Panc1 (cell line): ENCODE data around the gene CLSTN2. TPM values are rescaled to one million over a fixed set of nuclear protein-coding genes. Genes with fewer than 3 reads are reported as not detected.

Source experiments
- ATAC-seq: fragments of 200-7000 bp; cut with Tn5 transposase; 2 replicates; pipeline ENCODE4 v1.9.1; 2020; ENCODE audit warnings: mild to moderate bottlenecking, moderate library complexity
- BruUV-seq: library from RNA; stranded (reverse); fragments of 400-500 nt; replicated peaks from 2 replicates; lab custom pipeline; 2021; lab: Mats Ljungman, UMichigan
- CTCF ChIA-PET: fragments of 300-600 bp; sonication (Branson Sonifier 250); formaldehyde crosslinking; loops from one replicate; lab custom pipeline; 2022; ENCODE audit warnings: antibody characterized with exemption; lab: Charles Lee
- POLR2A ChIA-PET: fragments of 300-600 bp; sonication (Branson Sonifier 250); formaldehyde crosslinking; loops from one replicate; lab custom pipeline; 2022; ENCODE audit warnings: antibody characterized with exemption; lab: Charles Lee
- DNase-seq: peaks from one replicate; pipeline ENCODE4 v3.0.0-alpha.2; 2010; ENCODE audit warnings: low read depth, low spot score
- H3K27ac ChIP-seq: 2 replicates; pipeline ENCODE4 v1.5.1; 2011; ENCODE audit warnings: mild to moderate bottlenecking, low read length, inconsistent platforms
- H3K27me3 ChIP-seq: fragments of 200-500 bp; sonication (Bioruptor generic); 2 replicates; pipeline ENCODE4 v1.6.0; 2014; ENCODE audit warnings: low read length, inconsistent platforms; ENCODE audit not compliant: control insufficient read depth, insufficient read depth
- H3K36me3 ChIP-seq: fragments of 200-500 bp; sonication (Bioruptor generic); 2 replicates; pipeline ENCODE4 v1.5.1; 2014; ENCODE audit warnings: inconsistent platforms, mild to moderate bottlenecking, low read length, moderate library complexity; ENCODE audit not compliant: control insufficient read depth, insufficient read depth
- H3K4me1 ChIP-seq: 2 replicates; pipeline ENCODE4 v1.5.1; 2011; ENCODE audit warnings: inconsistent platforms, mild to moderate bottlenecking, low read length, moderate library complexity; ENCODE audit not compliant: control insufficient read depth, insufficient read depth
- H3K4me3 ChIP-seq, 2 experiments: 2 replicates each; pipeline ENCODE4 v1.5.1; 2011 to 2012; ENCODE audit warnings: low read depth in 2 of 2, low read length in 2 of 2, mild to moderate bottlenecking in 2 of 2, inconsistent platforms in 1 of 2, moderate library complexity in 1 of 2
- H3K9me3 ChIP-seq: fragments of 200-500 bp; sonication (Bioruptor generic); 2 replicates; pipeline ENCODE4 v1.5.1; 2014; ENCODE audit warnings: low read depth, mild to moderate bottlenecking, inconsistent platforms, low read length, moderate library complexity; ENCODE audit not compliant: control insufficient read depth, insufficient read depth
- POLR2AphosphoS5 ChIP-seq: IDR thresholded peaks from 2 replicates; pipeline ENCODE4 v1.6.1; 2012; ENCODE audit warnings: mild to moderate bottlenecking, low read depth, low read length, moderate library complexity
- SIN3A ChIP-seq: IDR thresholded peaks from 2 replicates; pipeline ENCODE4 v1.6.1; 2012; ENCODE audit warnings: low read depth, mild to moderate bottlenecking, low read length, moderate library complexity, borderline replicate concordance; ENCODE audit not compliant: insufficient read depth
- TCF7L2 ChIP-seq: IDR thresholded peaks from 2 replicates; pipeline ENCODE4 v1.6.1; 2011; ENCODE audit warnings: mild to moderate bottlenecking, low read depth, low read length, inconsistent platforms
- in situ Hi-C: cut with HindIII; loops from 2 replicates; pipeline ENCODE4 v1.10.0; 2016; ENCODE audit warnings: low sequenced_read_pairs, low pct_unique_long_range_greater_than_20kb
- intact Hi-C: fragments of 100-400 bp; cut with micrococcal nuclease; formaldehyde crosslinking; loops from one replicate; pipeline ENCODE4 v1.10.0; 2022; ENCODE audit not compliant: unreplicated experiment
- total RNA-seq: library from RNA; stranded (reverse); gene quantifications from one replicate; pipeline ENCODE4 v1.2.1, GENCODE V29; 2021; ENCODE audit not compliant: unreplicated experiment
- TF ChIP-seq, protein P1 (sequence below), 2 experiments: IDR thresholded peaks; 2 replicates each; pipeline ENCODE4 v1.6.1; 2011 to 2012; ENCODE audit warnings: low read depth in 2 of 2, control low read depth in 1 of 2, low read length in 1 of 2, mild to moderate bottlenecking in 1 of 2, moderate library complexity in 1 of 2; ENCODE audit not compliant: insufficient read depth in 1 of 2
- TF ChIP-seq, protein P2 (sequence below): fragments of 450-650 bp; IDR thresholded peaks from 2 replicates; pipeline ENCODE4 v1.5.1; 2017; ENCODE audit warnings: mild to moderate bottlenecking

Gene CLSTN2
- total RNA-seq, 1 experiment from 2014 or later, result 0.03 TPM

DNA sequence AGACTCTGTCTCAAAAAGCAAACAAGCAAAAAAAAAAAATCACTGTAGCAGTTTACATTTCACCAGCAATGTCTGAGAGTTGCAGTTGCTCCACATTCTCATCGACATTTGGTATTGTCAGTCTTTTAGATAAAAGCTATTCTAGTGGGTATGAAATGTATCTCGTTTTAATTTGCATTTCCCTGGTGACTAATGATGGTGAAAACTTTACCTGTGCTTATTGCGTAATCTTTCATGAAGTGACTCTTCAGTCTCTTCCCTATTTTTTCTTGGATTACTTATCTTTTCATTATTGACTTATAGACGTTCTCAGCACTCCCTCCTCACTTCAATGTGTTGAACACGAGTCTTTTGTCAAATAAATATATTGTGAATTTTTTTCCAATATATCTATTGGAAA, 37.2 kb upstream of the CLSTN2 start:
- Histone ChIP-seq H3K4me3 (no peak overlapping the region), H3K27ac (no peak overlapping the region), H3K36me3 (no peaks in the 10 kb centered on the region), H3K27me3 (no peaks in the 10 kb centered on the region), H3K4me1 (no peaks in the 10 kb centered on the region), H3K9me3 (no peaks in the 10 kb centered on the region)
- ChIA-PET CTCF (no interaction called here), POLR2A (no interaction called here)
- DNase-seq (no peak), ATAC-seq (no peak)
- TF ChIP-seq TCF7L2 (no peak), POLR2AphosphoS5 (no peak), SIN3A (no peak)
- TF ChIP-seq, protein P1, sequence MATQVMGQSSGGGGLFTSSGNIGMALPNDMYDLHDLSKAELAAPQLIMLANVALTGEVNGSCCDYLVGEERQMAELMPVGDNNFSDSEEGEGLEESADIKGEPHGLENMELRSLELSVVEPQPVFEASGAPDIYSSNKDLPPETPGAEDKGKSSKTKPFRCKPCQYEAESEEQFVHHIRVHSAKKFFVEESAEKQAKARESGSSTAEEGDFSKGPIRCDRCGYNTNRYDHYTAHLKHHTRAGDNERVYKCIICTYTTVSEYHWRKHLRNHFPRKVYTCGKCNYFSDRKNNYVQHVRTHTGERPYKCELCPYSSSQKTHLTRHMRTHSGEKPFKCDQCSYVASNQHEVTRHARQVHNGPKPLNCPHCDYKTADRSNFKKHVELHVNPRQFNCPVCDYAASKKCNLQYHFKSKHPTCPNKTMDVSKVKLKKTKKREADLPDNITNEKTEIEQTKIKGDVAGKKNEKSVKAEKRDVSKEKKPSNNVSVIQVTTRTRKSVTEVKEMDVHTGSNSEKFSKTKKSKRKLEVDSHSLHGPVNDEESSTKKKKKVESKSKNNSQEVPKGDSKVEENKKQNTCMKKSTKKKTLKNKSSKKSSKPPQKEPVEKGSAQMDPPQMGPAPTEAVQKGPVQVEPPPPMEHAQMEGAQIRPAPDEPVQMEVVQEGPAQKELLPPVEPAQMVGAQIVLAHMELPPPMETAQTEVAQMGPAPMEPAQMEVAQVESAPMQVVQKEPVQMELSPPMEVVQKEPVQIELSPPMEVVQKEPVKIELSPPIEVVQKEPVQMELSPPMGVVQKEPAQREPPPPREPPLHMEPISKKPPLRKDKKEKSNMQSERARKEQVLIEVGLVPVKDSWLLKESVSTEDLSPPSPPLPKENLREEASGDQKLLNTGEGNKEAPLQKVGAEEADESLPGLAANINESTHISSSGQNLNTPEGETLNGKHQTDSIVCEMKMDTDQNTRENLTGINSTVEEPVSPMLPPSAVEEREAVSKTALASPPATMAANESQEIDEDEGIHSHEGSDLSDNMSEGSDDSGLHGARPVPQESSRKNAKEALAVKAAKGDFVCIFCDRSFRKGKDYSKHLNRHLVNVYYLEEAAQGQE (IDR thresholded peaks at IDR 0.05; ENCODE audit: insufficient read depth in 1 of 2, low read depth in 2 of 2, low read length in 1 of 2), result no peak
- TF ChIP-seq, protein P2, sequence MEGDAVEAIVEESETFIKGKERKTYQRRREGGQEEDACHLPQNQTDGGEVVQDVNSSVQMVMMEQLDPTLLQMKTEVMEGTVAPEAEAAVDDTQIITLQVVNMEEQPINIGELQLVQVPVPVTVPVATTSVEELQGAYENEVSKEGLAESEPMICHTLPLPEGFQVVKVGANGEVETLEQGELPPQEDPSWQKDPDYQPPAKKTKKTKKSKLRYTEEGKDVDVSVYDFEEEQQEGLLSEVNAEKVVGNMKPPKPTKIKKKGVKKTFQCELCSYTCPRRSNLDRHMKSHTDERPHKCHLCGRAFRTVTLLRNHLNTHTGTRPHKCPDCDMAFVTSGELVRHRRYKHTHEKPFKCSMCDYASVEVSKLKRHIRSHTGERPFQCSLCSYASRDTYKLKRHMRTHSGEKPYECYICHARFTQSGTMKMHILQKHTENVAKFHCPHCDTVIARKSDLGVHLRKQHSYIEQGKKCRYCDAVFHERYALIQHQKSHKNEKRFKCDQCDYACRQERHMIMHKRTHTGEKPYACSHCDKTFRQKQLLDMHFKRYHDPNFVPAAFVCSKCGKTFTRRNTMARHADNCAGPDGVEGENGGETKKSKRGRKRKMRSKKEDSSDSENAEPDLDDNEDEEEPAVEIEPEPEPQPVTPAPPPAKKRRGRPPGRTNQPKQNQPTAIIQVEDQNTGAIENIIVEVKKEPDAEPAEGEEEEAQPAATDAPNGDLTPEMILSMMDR, result no peak
- intact Hi-C loops, result no loop called here
- in situ Hi-C loops, result no loop called here
- BruUV-seq, result no TSS peak

GRCh38 chr3:139906418-139906817, 28.6 kb upstream of the CLSTN2 start:
- Histone ChIP-seq H3K36me3 (no peaks in the 10 kb centered on the region), H3K9me3 (no peaks in the 10 kb centered on the region), H3K27ac (no peak overlapping the region), H3K27me3 (no peaks in the 10 kb centered on the region), H3K4me1 (no peaks in the 10 kb centered on the region), H3K4me3 (no peak overlapping the region)
- intact Hi-C loops (no loop called here), in situ Hi-C loops (no loop called here)
- ChIA-PET POLR2A (no interaction called here), CTCF (no interaction called here)
- DNase-seq (peak; percentile 18), ATAC-seq (peak; percentile 48; the same call in 1 of the 2 replicates)
- TF ChIP-seq POLR2AphosphoS5 (no peak), SIN3A (no peak)
- TF ChIP-seq, protein P2, result no peak
- TF ChIP-seq, protein P1 (IDR thresholded peaks at IDR 0.05; ENCODE audit: insufficient read depth in 1 of 2, low read depth in 2 of 2, low read length in 1 of 2), result no peak
- BruUV-seq, result no TSS peak
